CD4-positive, alpha-beta T cell treated with Interleukin-4 for 1 hour (primary cell): ENCODE data around the gene SRL.
A peak's percentile ranks its signal among the peaks of the same experiment; 100 is the strongest.
"Not testable (repeated sequence)": the region's sequence is repeated elsewhere in the genome, so short reads cannot be mapped to it uniquely, and the experiment has no call there.

Experiments
- DNase-seq, 2 donors: peaks; one replicate each; pipeline ENCODE4 v3.0.0-alpha.2; 2020 to 2022

The SRL gene

DNA sequence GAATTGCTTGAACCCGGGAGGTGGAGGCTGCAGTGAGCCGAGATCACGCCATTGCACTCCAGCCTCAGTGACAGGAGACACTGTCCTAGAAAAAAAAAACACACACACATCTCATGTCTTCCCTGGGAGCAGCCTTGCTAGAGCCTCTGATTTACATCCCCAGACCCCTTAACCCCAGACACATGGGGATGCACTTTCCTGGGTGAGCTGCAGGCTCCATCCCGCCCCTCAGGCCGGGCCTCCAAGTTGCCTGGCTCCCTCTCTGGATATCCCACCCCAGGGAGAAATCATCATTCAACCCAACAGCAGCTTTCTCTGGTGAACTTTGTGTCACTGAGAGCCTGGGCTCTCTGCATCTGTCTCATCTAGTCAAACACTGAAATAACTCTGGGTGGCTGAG, 21.5 kb downstream of the SRL start:
- DNase-seq: no peak

DNA sequence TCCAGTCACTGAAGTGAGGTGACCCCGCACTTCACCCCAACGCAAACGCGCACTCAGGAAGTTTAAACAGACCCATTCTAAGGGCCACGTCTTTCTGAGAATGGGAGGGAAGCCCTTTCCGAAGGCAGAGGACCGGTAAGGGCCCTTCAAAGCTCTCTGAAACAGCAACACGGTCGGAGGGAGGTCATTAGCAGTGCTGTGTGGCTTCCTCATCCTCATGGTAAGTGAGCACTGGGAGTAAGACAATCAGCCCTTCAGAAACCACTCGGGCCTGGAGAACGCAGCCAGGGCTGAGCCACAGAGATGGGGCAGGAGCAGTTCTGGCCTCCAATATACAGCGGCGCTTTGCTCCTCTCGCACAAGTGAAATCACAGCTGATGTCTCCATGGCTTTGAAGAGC, 23.7 kb downstream of the SRL start:
- no peak for DNase-seq

DNA sequence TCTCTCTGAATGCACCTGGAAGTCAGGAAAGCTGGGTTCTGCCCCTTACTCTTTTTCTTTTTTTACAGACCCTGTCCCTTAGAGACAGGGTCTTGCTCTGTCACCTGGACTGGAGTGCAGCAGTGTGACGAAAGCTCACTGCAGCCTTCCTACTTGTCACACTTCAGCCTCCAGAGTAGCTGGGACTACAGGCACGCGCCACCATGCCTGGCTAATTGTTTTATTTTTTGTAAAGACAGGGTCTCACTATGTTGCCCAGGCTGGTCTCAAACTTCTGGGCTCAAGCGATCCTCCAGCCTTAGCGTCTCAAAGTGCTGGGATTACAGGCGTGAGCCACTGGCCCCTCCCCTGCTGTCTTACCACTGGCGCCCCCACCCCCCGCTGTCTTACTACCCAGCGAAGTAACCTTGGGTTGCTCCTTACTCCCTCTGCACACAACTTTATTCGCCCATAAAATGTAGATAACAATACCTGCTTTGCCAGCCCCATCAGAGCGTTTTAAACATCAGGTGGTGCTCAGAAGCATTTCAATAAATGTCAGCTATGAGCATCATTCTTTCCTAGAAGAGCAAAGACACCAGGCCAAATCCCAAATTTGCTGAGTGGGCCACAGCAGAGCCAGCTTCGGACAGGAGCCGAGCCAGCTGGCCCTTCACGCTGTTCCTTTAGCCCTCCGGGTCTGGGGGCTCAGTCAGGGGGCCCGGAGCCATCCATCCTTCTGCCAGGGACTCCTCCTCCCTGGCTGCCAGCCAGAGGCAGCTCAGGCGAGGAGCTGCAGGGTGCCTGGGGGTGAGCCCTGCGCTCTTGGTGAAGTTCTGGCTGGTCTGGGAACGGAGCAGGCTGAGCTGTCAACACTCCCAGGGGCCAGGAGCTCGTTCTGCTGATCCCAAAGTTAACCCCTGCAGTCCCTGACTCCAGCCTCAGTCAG, 24.4 kb downstream of the SRL start:
- no peak for DNase-seq

DNA sequence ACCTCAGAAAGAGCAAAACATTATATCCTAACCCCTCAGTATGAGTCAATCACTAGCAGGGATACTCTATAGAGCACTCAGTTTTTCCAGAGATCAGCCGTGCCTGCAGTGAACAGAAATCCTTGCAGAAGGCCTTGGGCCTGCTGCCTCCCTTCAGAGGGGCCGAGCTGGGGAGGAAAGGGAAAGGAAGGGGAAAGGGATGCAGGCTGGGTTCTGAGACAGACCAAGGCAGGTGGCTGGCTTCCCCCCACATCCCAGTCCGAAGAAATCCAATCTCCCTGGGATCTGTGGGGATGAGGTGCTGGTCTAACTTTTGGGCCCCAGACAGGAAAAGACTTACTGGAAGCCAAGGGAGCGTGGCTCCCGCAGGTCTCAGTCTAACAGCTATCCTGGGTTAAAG, 25.3 kb downstream of the SRL start:
- no peak for DNase-seq

DNA sequence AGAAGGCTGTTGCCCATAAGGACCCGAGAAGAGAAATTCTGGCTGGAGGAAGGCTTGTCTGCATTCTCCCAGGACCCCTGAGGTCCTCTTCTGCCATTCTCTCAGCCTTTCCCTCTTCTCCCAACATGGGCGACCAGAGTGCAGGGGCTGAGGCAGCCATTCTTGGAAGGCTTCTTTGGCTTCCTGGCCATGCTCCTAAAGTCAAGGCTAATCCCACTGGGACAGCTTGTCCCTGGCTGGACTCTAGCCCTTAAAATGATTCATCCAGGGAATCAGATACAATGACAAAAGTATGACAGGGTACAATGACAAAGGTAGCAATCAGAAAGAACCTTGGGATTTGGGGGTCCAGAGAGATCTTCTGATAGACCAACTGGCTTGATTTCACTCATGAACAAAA, 26.8 kb downstream of the SRL start:
- no peak for DNase-seq

DNA sequence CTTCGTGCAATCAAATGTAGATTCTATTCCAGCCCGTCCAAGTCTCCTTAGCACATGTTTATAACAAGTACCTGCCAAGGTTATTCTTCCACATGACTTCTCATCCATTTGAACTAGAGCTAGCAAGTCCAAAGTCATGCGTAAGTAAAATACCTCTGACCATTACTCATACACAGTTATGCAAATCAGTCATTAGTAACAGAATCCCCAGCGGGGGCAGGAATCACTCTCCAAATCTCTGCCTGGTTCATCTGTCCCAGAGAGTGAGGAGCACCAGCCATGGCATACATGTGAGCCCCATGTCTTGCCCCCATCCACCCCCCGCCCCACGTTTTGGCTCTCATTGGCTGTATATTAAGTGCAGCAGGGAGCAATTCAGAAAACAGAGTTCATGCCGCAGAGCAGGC, 27.7 kb downstream of the SRL start:
- DNase-seq: no peak

DNA sequence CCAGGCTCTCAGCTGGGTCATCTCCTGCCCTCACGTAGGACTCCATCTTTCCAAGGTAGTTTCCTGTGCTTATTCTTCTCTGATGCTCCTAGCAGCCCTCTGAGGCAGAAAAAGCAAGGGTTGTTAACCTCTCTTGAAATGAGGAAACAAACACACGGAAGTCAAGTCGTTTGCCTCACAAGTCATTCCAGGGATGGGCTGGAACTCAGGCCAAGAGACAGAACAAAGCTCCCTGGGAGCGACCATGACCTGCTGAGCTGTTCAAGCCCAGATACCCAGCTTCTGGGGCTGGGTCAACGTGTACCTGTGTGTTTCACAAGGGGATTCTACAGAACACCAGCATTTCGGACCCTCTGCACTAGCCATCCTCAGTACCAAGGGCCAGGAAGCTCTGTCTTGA, 28.1 kb downstream of the SRL start:
- DNase-seq: no peak

DNA sequence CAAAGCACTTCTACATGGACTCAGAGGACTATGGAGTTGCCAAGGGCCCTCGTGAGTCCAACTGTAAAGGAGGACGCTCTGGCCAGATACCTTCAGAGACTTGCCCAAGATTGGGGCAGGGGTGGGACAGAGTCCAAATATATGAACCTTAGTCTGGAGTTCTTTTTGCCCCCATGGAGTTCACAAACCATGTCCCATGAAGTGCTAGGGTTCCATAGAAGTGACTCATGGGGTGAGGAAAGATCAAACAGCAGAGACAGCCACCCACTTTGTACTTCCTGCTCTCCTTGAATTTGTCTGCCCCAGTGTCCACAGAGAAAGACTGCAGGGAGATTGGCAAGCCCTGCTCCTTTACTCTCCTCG, 29.0 kb downstream of the SRL start:
- no peak for DNase-seq

DNA sequence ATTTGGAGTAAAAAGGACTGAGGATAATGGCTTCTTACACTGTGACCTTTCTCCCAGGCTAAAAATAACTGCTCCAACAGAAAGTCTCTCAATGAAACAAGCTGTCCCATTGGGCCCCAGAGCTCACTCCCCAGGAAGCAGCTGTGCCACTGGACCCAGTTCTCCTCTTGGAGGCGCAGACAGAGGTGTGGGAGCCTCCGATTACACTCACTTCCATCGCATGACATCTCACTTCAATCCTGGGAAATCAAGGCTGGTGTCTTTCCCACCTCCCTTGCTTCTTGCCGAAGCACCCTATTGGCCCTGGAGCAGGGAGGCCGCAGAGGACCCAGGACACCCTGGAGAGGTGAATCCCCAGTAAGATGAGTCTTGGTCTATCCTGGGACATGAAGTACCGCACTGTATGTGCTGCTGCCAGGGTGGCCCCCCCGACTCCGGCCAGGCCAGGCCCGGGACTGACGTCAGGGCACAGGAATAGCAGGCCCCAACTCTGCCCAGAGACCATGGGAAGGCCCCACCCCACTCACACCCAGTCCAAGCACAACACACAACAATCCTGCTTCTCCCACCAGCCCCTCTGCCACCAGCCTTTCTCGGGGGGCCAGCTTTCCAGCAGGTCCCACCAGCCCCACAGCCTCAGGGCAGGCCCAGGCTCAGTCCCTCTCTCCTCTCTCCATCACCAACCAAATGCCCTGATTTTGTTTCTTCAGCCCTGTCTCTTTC, 29.5 kb downstream of the SRL start:
- no peak for DNase-seq

DNA sequence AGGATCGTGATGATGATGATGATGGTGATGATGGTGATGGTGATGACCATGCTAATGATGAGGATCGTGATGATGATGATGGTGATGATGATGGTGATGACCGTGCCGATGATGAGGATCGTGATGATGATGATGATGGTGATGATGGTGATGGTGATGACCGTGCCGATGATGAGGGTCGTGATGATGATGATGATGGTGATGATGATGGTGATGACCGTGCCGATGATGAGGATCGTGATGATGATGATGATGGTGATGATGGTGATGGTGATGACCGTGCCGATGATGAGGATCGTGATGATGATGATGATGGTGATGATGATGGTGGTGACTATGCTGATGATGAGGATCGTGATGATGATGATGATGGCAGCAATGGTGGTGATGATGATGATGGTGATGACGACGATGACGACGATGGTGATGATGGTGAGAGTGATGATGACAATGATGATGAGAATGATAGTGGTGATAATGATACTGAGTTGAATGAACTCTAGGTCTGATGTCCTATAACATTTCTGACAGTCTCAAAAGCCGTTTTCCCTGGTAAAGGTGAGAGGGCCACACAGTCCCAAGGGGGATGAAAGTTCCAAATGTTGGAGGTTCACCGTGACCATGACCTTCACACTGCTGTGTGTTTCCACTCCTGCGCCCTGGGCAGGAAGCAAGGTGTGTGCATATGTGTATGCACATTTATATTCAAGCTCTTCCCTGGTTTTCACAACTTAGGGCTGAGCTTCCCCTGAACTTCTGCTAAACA, 30.3 kb downstream of the SRL start:
- not testable (repeated sequence) for DNase-seq

DNA sequence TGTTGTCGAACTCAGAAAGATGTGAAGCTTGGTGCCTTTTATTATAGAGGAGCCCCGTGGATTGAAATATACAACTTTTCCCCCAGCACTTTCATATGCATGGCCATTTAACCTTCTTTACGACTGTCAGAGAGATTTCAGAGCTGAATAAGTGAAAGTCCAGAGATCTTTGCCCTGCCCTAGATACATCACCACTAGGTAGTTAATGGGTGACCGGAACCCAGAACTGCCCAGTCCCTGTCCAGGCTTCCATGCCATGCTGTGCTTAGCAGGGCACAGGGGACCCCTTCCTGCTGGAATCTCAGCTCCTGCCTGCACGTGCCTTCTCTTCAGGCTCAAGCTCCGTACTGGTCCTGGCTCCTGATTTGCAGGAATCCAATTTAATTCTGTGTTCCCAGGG, 32.2 kb downstream of the SRL start:
- DNase-seq: no peak

DNA sequence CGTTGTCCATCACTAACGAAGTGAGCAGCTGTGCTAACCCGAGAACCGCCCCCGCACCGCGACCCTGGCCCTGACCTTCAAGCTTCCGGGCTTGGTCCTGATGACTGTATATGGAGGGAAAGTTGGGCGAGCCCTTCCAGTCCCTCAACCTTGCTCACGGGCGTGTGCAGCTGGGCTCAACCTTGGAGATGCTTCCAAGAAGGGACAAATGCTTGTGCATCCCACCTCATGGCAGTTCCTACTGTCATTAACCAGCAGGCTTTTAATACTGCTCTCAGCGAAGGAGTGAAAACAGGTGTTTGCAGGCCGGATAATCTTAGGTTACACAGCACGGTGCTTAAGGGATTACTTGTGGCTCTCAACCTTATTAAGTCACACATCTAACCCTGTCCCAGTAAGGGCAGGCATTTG, 33.5 kb downstream of the SRL start:
- DNase-seq: no peak

DNA sequence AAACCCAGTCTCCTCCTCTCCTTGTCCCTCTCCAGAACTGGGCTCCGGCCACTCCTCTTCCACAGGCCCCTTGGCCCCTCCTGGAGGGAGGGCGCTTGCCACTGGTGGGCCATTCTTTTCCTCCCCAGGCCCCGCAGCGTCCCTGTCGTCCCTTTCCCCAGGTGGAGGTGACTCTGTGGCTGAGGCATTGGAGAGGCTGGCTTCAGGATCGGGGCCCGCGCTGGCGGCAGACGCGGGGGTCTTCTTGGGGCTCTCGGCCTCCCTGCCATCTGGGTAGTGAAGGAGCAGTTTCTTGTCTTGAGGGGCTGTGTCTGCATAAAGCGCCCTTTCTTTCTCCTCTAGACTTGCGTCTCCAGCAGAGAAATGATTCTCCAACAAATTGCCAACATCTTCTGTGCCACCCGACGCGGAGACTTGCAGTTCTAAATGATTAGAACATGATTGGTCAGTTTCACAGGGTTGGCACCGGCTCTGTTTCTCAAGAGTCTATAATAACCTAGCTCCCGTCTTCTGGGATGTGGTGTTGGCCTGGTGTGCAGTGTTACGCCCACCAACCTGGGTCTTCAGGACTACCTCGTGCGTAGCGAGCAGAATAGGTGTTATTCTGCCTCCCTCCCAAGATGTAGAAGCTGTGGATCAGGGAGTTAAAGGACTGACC, 34.1 kb downstream of the SRL start:
- DNase-seq: no peak

DNA sequence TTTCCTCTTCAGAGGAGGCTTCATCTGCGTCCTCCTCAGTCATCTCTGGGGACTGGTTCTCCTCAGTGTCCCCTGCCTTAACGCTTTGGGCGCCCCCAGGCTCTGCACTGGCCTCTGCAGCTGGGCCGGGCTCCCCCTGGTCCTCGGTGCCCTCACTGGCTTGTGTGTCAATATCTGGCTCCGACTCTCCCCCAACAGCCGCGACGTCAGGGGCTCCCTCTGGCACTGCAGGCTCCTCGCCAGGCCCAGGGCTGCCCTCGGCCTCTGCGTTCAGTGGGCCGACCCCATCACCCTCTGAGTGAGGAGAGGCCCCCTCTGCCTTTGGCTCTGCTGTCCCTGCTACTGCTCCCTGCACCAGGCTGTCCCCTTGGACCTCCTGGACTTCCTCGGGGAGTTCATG, 34.7 kb downstream of the SRL start:
- no peak for DNase-seq

DNA sequence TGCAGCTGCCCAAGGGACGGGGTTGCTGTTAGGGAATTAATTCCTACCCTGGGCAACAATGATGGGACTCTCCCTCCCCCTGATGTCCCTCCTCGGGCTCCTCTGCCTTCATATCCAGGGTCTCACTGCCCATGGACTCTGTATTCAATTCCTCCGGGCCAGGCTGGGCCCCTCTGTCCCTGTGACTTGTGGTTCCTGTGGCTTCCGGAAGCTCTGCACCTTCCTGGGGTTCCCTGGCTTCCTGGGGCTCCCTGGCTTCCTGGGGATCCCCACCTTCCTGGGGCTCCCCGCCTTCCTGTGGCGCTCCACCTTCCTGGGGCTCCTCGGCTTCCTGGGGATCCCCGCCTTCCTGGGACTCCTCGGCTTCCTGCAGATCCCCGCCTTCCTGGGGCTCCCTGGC, 35.2 kb downstream of the SRL start:
- peak in 1 of 2 donors; percentile 2 for DNase-seq

DNA sequence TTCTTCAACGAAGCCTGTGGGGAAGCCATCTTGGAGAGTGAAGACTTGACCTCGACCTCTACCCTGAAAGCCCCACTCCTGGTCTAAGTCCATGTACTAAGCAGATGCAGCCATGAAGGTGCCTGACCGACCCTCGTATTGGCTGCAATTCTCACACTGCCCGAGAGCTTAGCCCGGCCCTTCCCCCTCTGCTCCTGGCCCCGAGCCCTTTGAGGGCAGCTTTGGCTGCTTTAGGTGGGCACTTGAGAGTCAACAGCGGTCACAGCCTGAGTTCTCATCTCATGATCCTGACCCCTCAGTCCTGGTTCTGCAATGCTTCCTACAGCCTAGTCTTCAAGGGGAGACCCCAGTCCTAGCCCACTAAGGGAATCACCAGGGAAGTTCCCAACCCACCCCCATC, 35.9 kb downstream of the SRL start:
- DNase-seq: no peak

DNA sequence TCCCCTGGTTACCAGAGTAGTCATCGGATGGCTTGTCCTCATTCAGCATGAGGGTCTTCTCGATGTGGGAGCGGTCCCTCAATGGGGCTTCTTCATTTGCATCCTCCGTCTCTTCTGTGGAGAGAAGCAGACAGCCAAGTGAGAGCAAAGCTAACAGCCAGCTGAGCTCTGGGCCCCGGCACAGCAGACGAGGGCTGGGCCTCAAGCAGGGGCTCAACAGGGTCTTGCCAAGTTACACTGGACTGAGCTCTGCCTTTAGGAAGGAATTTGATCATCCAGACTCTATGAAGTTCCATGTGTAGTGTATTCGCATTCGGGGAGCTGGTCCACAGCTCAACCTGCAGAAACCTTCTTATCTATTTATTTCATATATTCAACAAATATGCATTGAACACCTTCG, 37.4 kb downstream of the SRL start:
- DNase-seq: no peak

DNA sequence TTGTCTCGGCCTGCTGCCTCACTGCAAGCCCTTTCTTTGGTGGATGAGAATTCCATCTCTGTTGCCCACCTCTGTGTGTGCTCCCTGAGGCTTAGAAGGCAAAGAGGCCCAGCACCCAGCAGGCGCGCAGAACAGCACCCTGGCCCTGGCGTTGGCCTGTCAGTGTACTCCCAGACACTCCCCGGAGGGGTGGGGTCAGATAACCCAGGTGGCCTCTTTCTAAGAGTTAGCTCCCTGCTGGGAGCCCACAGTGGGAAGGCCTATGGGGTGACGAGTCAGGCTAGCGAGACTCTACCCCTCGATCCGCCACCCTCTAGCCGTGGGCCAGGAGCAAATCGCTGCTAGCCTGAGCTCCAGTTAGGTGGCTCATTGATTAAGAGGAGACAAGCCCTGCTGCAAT, 38.1 kb downstream of the SRL start:
- DNase-seq: no peak

DNA sequence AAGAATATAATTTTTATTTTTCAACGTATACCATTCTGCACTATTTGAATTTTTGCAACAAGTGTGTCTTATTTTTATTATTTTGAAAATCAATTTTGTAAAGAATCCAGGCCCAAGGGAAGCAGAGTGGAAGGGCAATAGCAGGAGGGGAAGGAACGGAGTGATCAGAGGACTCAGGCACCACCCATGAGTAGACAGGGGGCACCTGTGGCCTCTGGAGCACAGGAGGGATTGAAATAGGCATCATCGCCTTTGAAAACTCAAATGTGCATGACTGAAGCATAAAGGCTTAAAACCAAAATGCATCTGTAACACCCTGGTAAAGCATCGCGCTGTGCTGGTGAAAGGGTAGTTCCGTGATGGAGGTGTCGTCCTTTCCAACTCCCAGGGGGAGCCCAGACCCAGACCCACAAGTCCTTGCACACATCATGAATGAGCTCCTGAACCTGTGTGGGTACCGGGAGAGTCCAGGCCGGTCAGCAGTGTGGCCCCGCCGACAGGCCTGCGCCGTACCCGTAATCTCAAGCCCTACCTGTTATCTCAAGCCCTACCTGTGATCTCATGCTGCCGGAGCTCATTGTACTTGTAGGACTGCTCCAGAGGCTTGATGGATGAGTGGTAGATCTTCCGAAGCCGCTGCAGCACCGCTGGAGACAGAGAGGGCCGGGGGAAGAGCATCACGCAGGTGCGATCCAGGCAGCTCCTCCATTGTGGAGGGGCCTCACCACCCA, 39.1 kb downstream of the SRL start:
- DNase-seq: no peak

DNA sequence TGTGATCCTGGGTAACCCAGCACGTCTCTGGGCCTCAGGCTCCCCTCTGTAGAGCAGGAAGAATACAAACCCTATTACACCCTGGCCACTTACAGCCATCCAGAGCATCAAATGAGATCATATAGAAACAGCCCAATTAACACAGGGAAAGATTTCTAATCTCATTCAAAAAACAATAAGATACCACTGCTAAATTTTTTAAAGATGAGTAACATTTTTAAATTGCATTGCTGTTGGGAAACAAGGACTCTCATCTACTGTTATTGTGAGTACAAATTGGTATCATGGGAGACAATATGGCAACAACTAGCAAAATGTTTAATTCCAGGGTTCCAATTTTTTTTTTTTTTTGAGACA, 41.1 kb downstream of the SRL start:
- no peak for DNase-seq

DNA sequence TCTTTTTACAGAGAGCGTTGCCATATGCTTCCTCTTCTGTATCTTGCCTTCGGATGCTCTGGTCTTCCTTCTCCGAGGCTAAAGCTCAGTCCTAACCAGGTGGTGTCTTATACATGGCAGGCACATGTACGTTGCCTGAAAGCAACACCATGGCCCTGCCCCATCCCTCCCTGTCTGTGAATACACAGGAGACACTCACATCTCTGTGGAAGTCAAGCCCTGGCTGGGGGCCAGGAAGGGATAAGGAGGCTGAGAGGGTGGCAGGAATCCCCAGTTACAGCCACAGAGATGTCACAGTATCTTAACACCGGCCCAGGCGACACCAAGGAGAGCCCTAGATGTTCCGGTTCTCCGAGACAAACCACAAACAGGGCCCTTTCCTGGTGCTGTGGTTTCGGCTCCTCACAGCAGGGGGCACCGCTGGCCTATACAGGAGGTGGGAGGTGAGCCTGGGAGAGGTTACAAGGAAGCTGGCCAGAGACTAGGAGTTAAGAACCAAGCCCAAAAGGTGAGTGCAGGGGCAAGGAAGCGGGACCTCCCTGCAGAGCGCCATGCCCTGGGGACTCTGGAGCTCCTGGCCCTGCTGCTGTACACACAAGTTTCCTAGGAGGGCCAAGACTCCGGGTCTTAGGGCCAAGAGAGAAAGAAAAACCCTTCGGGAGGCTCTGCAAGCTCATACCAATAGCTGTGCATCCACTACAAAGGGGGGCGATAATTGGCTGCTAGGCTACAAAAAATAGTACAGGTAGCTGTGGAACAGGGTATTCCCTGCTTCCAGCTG, 41.7 kb downstream of the SRL start:
- DNase-seq: peak; percentile 21 to 37

DNA sequence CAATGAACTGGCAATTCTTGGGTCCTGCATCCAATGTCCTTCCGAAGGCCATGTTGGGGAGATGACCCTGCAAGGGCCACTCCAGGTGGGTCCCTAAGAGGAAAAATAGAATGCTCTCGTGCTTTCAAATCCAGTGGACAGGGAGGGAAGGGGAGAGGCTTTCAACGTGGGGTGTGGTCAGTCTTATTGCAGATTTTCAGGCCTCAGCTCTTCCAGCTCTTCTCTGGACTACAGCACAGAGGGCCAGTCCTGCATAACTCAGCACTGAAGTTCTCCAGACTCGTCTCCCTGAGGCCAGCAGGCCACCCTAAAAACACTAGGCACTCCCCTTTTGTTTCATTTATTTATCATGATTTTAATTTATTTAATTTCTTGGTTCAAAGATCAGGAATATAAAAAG, 43.1 kb downstream of the SRL start:
- DNase-seq: no peak
